Fibroblast of pulmonary artery (primary cell): ENCODE results near the gene HEPACAM.

Experiments
- DNase-seq: peaks from one replicate; pipeline ENCODE4 v3.0.0-alpha.2; 2010; ENCODE audit warnings: low read depth
- H3K4me3 ChIP-seq: replicated peaks from 2 replicates; pipeline ENCODE4 v1.5.1; 2011; ENCODE audit warnings: low read depth, mild to moderate bottlenecking, control low read depth, low read length, moderate library complexity
- CTCF ChIP-seq: IDR thresholded peaks from 2 replicates; pipeline ENCODE4 v1.5.1; 2011; ENCODE audit warnings: mild to moderate bottlenecking, control low read depth, low read length, inconsistent platforms; ENCODE audit errors: missing control alignments

HEPACAM gene

GRCh38 chr11:124876818-124877630 lies 58.8 kb downstream of the HEPACAM start:
- DNase-seq, result no peak
- TF ChIP-seq CTCF, result no peak

GRCh38 chr11:124875943-124876817 lies 59.7 kb downstream of the HEPACAM start:
- H3K4me3 ChIP-seq, result peak overlapping the region; percentile 65
- peak; percentile 35 for TF ChIP-seq CTCF
- DNase-seq, result peak; percentile 97

More at GRCh38 chr11:124876818-124877630, 58.8 kb downstream of the HEPACAM start:
- H3K4me3 ChIP-seq, result peak overlapping the region; percentile 65

GRCh38 chr11:124875401-124875800 lies 60.4 kb downstream of the HEPACAM start:
- TF ChIP-seq CTCF, result no peak
- H3K4me3 ChIP-seq, result peak overlapping the region; percentile 65
- no peak for DNase-seq

GRCh38 chr11:124874571-124875255 lies 61.1 kb downstream of the HEPACAM start:
- TF ChIP-seq CTCF, result no peak
- H3K4me3 ChIP-seq, result no peak overlapping the region
- no peak for DNase-seq

GRCh38 chr11:124873951-124874350 lies 61.9 kb downstream of the HEPACAM start:
- no peak for TF ChIP-seq CTCF
- H3K4me3 ChIP-seq, result no peak overlapping the region
- no peak for DNase-seq

- TF ChIP-seq CTCF, result no peak
- DNase-seq, result no peak
- H3K4me3 ChIP-seq, result no peak overlapping the region
Measured at GRCh38 chr11:124872741-124873140, 63.1 kb downstream of the HEPACAM start.
